Natural killer cell (primary cell): ENCODE results near the gene H2AZ2. TPM values are rescaled to one million over a fixed set of nuclear protein-coding genes. Genes with fewer than 3 reads are reported as not detected.

Source experiments
- ATAC-seq, 3 donors: fragments of 150-1000 bp in 2 of 3; fragments of 200-7000 bp in 1 of 3; cut with Tn5 transposase; 1 replicate in 1 of 3; 2 replicates in 2 of 3; pipeline ENCODE4 v1.10.0; 2021; ENCODE audit warnings: mild to moderate bottlenecking in 2 of 3, moderate library complexity in 2 of 3
- DNase-seq, 2 donors: peaks; one replicate each; pipeline versions ENCODE4 v3.0.0 to v3.0.0-alpha.2; 2013 to 2021; ENCODE audit warnings: mixed read lengths in 1 of 2
- H3K27ac ChIP-seq: one replicate; pipeline ENCODE4 v1.5.1; 2013; ENCODE audit warnings: mild to moderate bottlenecking, low read length
- H3K27me3 ChIP-seq: one replicate; pipeline ENCODE4 v1.6.1; 2013; ENCODE audit warnings: low read length; ENCODE audit not compliant: control insufficient read depth, insufficient read depth
- H3K36me3 ChIP-seq: one replicate; pipeline ENCODE4 v1.6.1; 2013; ENCODE audit warnings: low read length; ENCODE audit not compliant: control insufficient read depth, insufficient read depth
- H3K4me1 ChIP-seq: one replicate; pipeline ENCODE4 v1.6.1; 2013; ENCODE audit warnings: low read length; ENCODE audit not compliant: control insufficient read depth, insufficient read depth
- H3K4me3 ChIP-seq: one replicate; pipeline ENCODE4 v1.5.1; 2013; ENCODE audit warnings: low read length
- H3K9me3 ChIP-seq: one replicate; pipeline ENCODE4 v1.6.1; 2013; ENCODE audit warnings: low read length; ENCODE audit not compliant: control insufficient read depth, insufficient read depth
- H3K27ac Mint-ChIP-seq, 2 donors: one replicate each; pipeline ENCODE4 v1.8.0; 2022; ENCODE audit warnings: mild to moderate bottlenecking in 2 of 2, mixed read lengths in 2 of 2, moderate library complexity in 1 of 2
- H3K27me3 Mint-ChIP-seq, 2 donors: one replicate each; pipeline ENCODE4 v1.8.0; 2022; ENCODE audit warnings: low read depth in 2 of 2, mixed read lengths in 2 of 2
- H3K36me3 Mint-ChIP-seq: one replicate; pipeline ENCODE4 v1.8.0; 2022; ENCODE audit warnings: mixed read lengths
- H3K4me1 Mint-ChIP-seq, 2 donors: one replicate each; pipeline ENCODE4 v1.8.0; 2022; ENCODE audit warnings: mixed read lengths in 2 of 2
- H3K4me3 Mint-ChIP-seq: one replicate; pipeline ENCODE4 v1.8.0; 2022; ENCODE audit warnings: mild to moderate bottlenecking, moderate library complexity, mixed read lengths
- H3K9me3 Mint-ChIP-seq, 2 donors: one replicate each; pipeline ENCODE4 v1.8.0; 2022; ENCODE audit warnings: mixed read lengths in 2 of 2
- CTCF ChIP-seq: fragments of 200-600 bp; IDR thresholded peaks from one replicate; pipeline ENCODE4 v1.8.0; 2022; ENCODE audit warnings: antibody characterized with exemption
- WGBS: methylation state at CpG from one replicate; pipeline ENCODE4 v1.1.7; 2013; ENCODE audit warnings: missing lambda C conversion rate; ENCODE audit not compliant: insufficient coverage; 5-methylcytosine and 5-hydroxymethylcytosine counted together
- intact Hi-C: fragments of 100-400 bp; cut with micrococcal nuclease; formaldehyde crosslinking; loops from one replicate; pipeline ENCODE4 v1.14.2; 2022
- total RNA-seq, 4 donors: library from RNA; stranded (reverse); fragments of 120-200 nt in 1 of 4; gene quantifications; one replicate each; pipeline versions ENCODE4 v1.2.3 to v1.2.4, GENCODE V29; 2013 to 2022

H2AZ2 gene
- total RNA-seq, 3 donors from 2014 or later (not counting 1 experiment from before 2014, with no cell fraction given) = 178 to 196 (median 190) TPM

GRCh38 chr7:44783407-44783806 is 64.5 kb downstream of the H2AZ2 start:
- peaks cover 4 to 5% of the 10 kb centered on the region in 2 donors for H3K9me3 Mint-ChIP-seq
- no peaks in the 10 kb centered on the region for H3K4me1 Mint-ChIP-seq
- no peak for DNase-seq
- H3K36me3 ChIP-seq = no peaks in the 10 kb centered on the region
- peaks cover 15% of the 10 kb centered on the region for H3K9me3 ChIP-seq
- H3K27ac ChIP-seq = no peak overlapping the region
- H3K27me3 ChIP-seq = no peaks in the 10 kb centered on the region
- no peaks in the 10 kb centered on the region for H3K4me1 ChIP-seq
- no peak for TF ChIP-seq CTCF
- H3K27me3 Mint-ChIP-seq = no peaks in the 10 kb centered on the region
- intact Hi-C loops = no loop called here
- no peak overlapping the region for H3K4me3 ChIP-seq
- H3K36me3 Mint-ChIP-seq = peaks cover 8% of the 10 kb centered on the region
- no peak overlapping the region for H3K27ac Mint-ChIP-seq
- H3K4me3 Mint-ChIP-seq = no peak overlapping the region
- ATAC-seq = no peak

DNA sequence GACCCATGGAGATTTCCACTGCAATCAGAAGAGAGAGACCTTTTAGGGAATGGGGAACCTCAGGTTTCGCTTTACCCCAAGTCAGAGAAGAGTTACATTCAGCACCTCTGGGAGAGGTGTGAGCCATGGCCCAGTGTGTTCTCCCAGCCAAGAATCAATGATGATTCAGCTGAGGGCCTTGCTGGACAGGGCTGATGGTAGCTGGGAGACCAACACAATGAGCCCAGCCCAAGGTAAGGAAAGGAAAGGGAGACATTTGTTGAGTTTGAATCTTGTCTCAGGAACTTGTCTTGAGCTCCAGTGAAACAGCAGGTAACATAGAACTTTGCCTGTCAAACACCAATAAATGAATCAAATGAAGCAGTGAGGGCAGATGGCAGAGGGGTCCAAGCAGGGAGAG is 65.4 kb downstream of the H2AZ2 start:
- H3K4me3 ChIP-seq = no peak overlapping the region
- no peaks in the 10 kb centered on the region for H3K27me3 ChIP-seq
- H3K4me1 Mint-ChIP-seq = no peaks in the 10 kb centered on the region
- H3K27ac ChIP-seq = no peak overlapping the region
- no peaks in the 10 kb centered on the region for H3K27me3 Mint-ChIP-seq
- ATAC-seq (no peak), DNase-seq (no peak)
- no peaks in the 10 kb centered on the region for H3K36me3 ChIP-seq
- intact Hi-C loops = no loop called here
- H3K27ac Mint-ChIP-seq = no peak overlapping the region
- H3K9me3 ChIP-seq = peaks cover 15% of the 10 kb centered on the region
- WGBS = 94% methylated on average over 1 of the region's 1 CpG
- peaks cover 8% of the 10 kb centered on the region for H3K36me3 Mint-ChIP-seq
- no peak for TF ChIP-seq CTCF
- no peak overlapping the region for H3K4me3 Mint-ChIP-seq
- no peaks in the 10 kb centered on the region for H3K4me1 ChIP-seq
- peaks cover 4 to 5% of the 10 kb centered on the region in 2 donors for H3K9me3 Mint-ChIP-seq

Other genes starting within 250 kb of the H2AZ2 start
- gene OGDH, start 241.5 kb downstream of the H2AZ2 start, total RNA-seq = 10 to 100 TPM; 69.2 to 86.7 (median 81.4) TPM
- 100 to 1,000 TPM; 152 to 170 (median 167) TPM for gene ZMIZ2, start 99.2 kb downstream of the H2AZ2 start, total RNA-seq
- gene PPIA, start 51.4 kb downstream of the H2AZ2 start, total RNA-seq = 100 to 1,000 TPM; 701 to 727 (median 718) TPM
- 10 to 100 TPM; 28.5 to 36.0 (median 33.7) TPM for gene PURB, start 37.4 kb upstream of the H2AZ2 start, total RNA-seq
- gene MYO1G, start 130.9 kb upstream of the H2AZ2 start, total RNA-seq = 100 to 1,000 TPM; 371 to 470 (median 429) TPM
- gene CCM2, start 152.1 kb upstream of the H2AZ2 start, total RNA-seq = 100 to 1,000 TPM in 1 of 3 donors, 10 to 100 TPM in 2; 66.2 to 104 (median 97.5) TPM
- gene NACAD, start 240.9 kb upstream of the H2AZ2 start, total RNA-seq = 1 to 10 TPM in 1 of 3 donors, under 1 TPM in 2; 0.75 to 1.7 (median 0.78) TPM